HFF-Myc (cell line): Measurements from ENCODE around the gene OST4.

ENCODE experiments used
- DNase-seq: peaks from one replicate; pipeline ENCODE4 v3.0.0-alpha.2; 2011; ENCODE audit warnings: low read depth; ENCODE audit errors: extremely low read depth
- H3K4me3 ChIP-seq: replicated peaks from 2 replicates; pipeline ENCODE4 v1.5.1; 2011; ENCODE audit warnings: low read depth, mild to moderate bottlenecking, control low read depth, low read length
- CTCF ChIP-seq: IDR thresholded peaks from 2 replicates; pipeline ENCODE4 v1.5.1; 2012; ENCODE audit warnings: mild to moderate bottlenecking, low read depth, low read length, control low read depth; ENCODE audit errors: missing control alignments

Gene OST4

GRCh38 chr2:27085673-27086089 lies 14.2 kb upstream of the OST4 start:
- peak; percentile 40 for TF ChIP-seq CTCF
- H3K4me3 ChIP-seq: peak overlapping the region; percentile 39
- no peak for DNase-seq

- no peak for DNase-seq
- no peak for TF ChIP-seq CTCF
- H3K4me3 ChIP-seq: peak overlapping the region; percentile 39
These were observed 13.7 kb upstream of the OST4 start for GRCh38 chr2:27085062-27085672.

- no peak for TF ChIP-seq CTCF
- no peak for DNase-seq
- H3K4me3 ChIP-seq: no peak overlapping the region
These were observed 13.0 kb upstream of the OST4 start for GRCh38 chr2:27084297-27085061.

- no peak overlapping the region for H3K4me3 ChIP-seq
- no peak for DNase-seq
- TF ChIP-seq CTCF: no peak
These were observed 12.2 kb upstream of the OST4 start for GRCh38 chr2:27083410-27084296.

- no peak overlapping the region for H3K4me3 ChIP-seq
- DNase-seq: no peak
- TF ChIP-seq CTCF: no peak
These were observed 11.4 kb upstream of the OST4 start for GRCh38 chr2:27082773-27083409.

- no peak for TF ChIP-seq CTCF
- no peak for DNase-seq
- H3K4me3 ChIP-seq: no peak overlapping the region
These were observed 10.7 kb upstream of the OST4 start for GRCh38 chr2:27081984-27082772.
